DMS79 treated with DMSO at 0.1 percent for 48 hours (cell line): ENCODE results near the gene CCDC92B.
A peak's percentile ranks its signal among the peaks of the same experiment; 100 is the strongest.
"Not testable (repeated sequence)": the region's sequence is repeated elsewhere in the genome, so short reads cannot be mapped to it uniquely, and the experiment has no call there.

ENCODE experiments used
- DNase-seq: peaks from one replicate; lab custom pipeline; 2025; lab: John Stamatoyannopoulos, UW

CCDC92B gene

GRCh38 chr17:2689411-2690164, 59.9 kb downstream of the CCDC92B start:
- DNase-seq: no peak

- peak; percentile 67 for DNase-seq
Observed at GRCh38 chr17:2688351-2689342, 60.8 kb downstream of the CCDC92B start.

GRCh38 chr17:2687074-2687418, 62.4 kb downstream of the CCDC92B start:
- DNase-seq: no peak

GRCh38 chr17:2685696-2686095, 63.8 kb downstream of the CCDC92B start:
- no peak for DNase-seq

- no peak for DNase-seq
Observed at GRCh38 chr17:2684549-2684948, 64.9 kb downstream of the CCDC92B start.

- DNase-seq: no peak
Observed at GRCh38 chr17:2683912-2684311, 65.5 kb downstream of the CCDC92B start.

- DNase-seq: no peak
Observed at GRCh38 chr17:2682176-2682938, 67.1 kb downstream of the CCDC92B start.

GRCh38 chr17:2681650-2682049, 67.8 kb downstream of the CCDC92B start:
- DNase-seq: no peak

- DNase-seq: no peak
Observed at GRCh38 chr17:2680961-2681360, 68.5 kb downstream of the CCDC92B start.

- not testable (repeated sequence) for DNase-seq
Observed at GRCh38 chr17:2679247-2679646, 70.2 kb downstream of the CCDC92B start.
